Activated CD4-positive, CD25-positive, alpha-beta regulatory T cell treated with anti-CD3 and anti-CD28 coated beads, Interleukin-2, amount 50 U/mL, for 24 hours (primary cell): ENCODE data around the gene GPR55.

Experiments used
- ATAC-seq, 2 donors: fragments of 150-1000 bp; cut with Tn5 transposase; one replicate each; pipeline ENCODE4 v1.10.0; 2021; ENCODE audit warnings: mild to moderate bottlenecking in 1 of 2, moderate library complexity in 1 of 2

The GPR55 gene

GRCh38 chr2:230934231-230935129 lies 9.4 kb upstream of the GPR55 start:
- ATAC-seq = no peak

- no peak for ATAC-seq
Observed at GRCh38 chr2:230933521-230934180, 8.6 kb upstream of the GPR55 start.

- ATAC-seq = no peak
Observed at GRCh38 chr2:230932556-230933511, 7.8 kb upstream of the GPR55 start.

GRCh38 chr2:230931556-230932231 lies 6.7 kb upstream of the GPR55 start:
- ATAC-seq = no peak

- no peak for ATAC-seq
Observed at GRCh38 chr2:230930928-230931555, 6.0 kb upstream of the GPR55 start.

- no peak for ATAC-seq
Observed at GRCh38 chr2:230930149-230930780, 5.2 kb upstream of the GPR55 start.

- ATAC-seq = no peak
Observed at GRCh38 chr2:230929381-230930148, 4.5 kb upstream of the GPR55 start.

- ATAC-seq = no peak
Observed at GRCh38 chr2:230928701-230929380, 3.8 kb upstream of the GPR55 start.

- no peak for ATAC-seq
Observed at GRCh38 chr2:230927711-230928341, 2.8 kb upstream of the GPR55 start.

- peak; percentile 60 to 62 for ATAC-seq
Observed at GRCh38 chr2:230925879-230926765, 1.1 kb upstream of the GPR55 start.

- ATAC-seq = peak in 1 of 2 donors; percentile 1
Observed at GRCh38 chr2:230925443-230925878, 419 bp upstream of the GPR55 start.

- ATAC-seq = no peak
Observed at GRCh38 chr2:230924092-230924469, 961 bp downstream of the GPR55 start.

GRCh38 chr2:230922951-230923717 lies 1.9 kb downstream of the GPR55 start:
- ATAC-seq = no peak

- no peak for ATAC-seq
Observed at GRCh38 chr2:230921806-230922595, 3.0 kb downstream of the GPR55 start.

- ATAC-seq = peak in 1 of 2 donors; percentile 4
Observed at GRCh38 chr2:230920167-230920566, 4.9 kb downstream of the GPR55 start.

GRCh38 chr2:230919681-230920080 lies 5.4 kb downstream of the GPR55 start:
- ATAC-seq = peak; percentile 55 to 60

GRCh38 chr2:230919240-230919639 lies 5.8 kb downstream of the GPR55 start:
- ATAC-seq = peak; percentile 12 to 33
